Astrocyte (in vitro differentiated cells and primary cell): ENCODE data around the gene MKNK2. TPM values are rescaled to one million over a fixed set of nuclear protein-coding genes. Genes with fewer than 3 reads are reported as not detected.

Experiments
- DNase-seq: peaks from one replicate; pipeline ENCODE4 v3.0.0-alpha.2; 2010; ENCODE audit warnings: low read depth
- FAIRE-seq: peaks from 2 replicates; lab custom pipeline; 2011; peaks lifted over from hg19 to GRCh38; lab: Jason Lieb, UNC
- H2AFZ ChIP-seq: 2 replicates; pipeline ENCODE4 v1.6.0; 2012; ENCODE audit warnings: low read depth, low read length, inconsistent platforms
- H3K27ac ChIP-seq: 2 replicates; pipeline ENCODE4 v1.5.1; 2011; ENCODE audit warnings: low read depth, low read length, inconsistent platforms
- H3K27me3 ChIP-seq: 2 replicates; pipeline ENCODE4 v1.6.0; 2011; ENCODE audit warnings: low read length, inconsistent platforms; ENCODE audit not compliant: insufficient read depth
- H3K36me3 ChIP-seq: 2 replicates; pipeline ENCODE4 v1.5.1; 2011; ENCODE audit warnings: low read length, inconsistent platforms; ENCODE audit not compliant: insufficient read depth
- H3K4me1 ChIP-seq: 2 replicates; pipeline ENCODE4 v1.5.1; 2011; ENCODE audit warnings: low read length, inconsistent platforms; ENCODE audit not compliant: insufficient read depth
- H3K4me2 ChIP-seq: 2 replicates; pipeline ENCODE4 v1.6.0; 2012; ENCODE audit warnings: low read length, inconsistent platforms
- H3K4me3 ChIP-seq: 2 replicates; pipeline ENCODE4 v1.5.1; 2011; ENCODE audit warnings: low read depth, mild to moderate bottlenecking, low read length, inconsistent platforms; ENCODE audit not compliant: insufficient read depth
- H3K79me2 ChIP-seq: 2 replicates; pipeline ENCODE4 v1.6.0; 2012; ENCODE audit warnings: mild to moderate bottlenecking, low read length, inconsistent platforms; ENCODE audit not compliant: insufficient read depth
- H3K9ac ChIP-seq: 2 replicates; pipeline ENCODE4 v1.6.0; 2012; ENCODE audit warnings: mild to moderate bottlenecking, low read length, inconsistent platforms
- H3K9me3 ChIP-seq: 2 replicates; pipeline ENCODE4 v1.5.1; 2012; ENCODE audit warnings: low read depth, mild to moderate bottlenecking, low read length, inconsistent platforms; ENCODE audit not compliant: insufficient read depth
- H4K20me1 ChIP-seq: 2 replicates; pipeline ENCODE4 v1.6.0; 2012; ENCODE audit warnings: low read length, inconsistent platforms; ENCODE audit not compliant: insufficient read depth
- H3K27ac Mint-ChIP-seq: one replicate; pipeline ENCODE4 v1.8.0; 2021; ENCODE audit warnings: mild to moderate bottlenecking, mixed read lengths; ENCODE audit not compliant: unreplicated experiment
- H3K27me3 Mint-ChIP-seq: one replicate; pipeline ENCODE4 v1.8.0; 2021; ENCODE audit warnings: low read depth, mixed read lengths; ENCODE audit not compliant: unreplicated experiment
- H3K36me3 Mint-ChIP-seq: one replicate; pipeline ENCODE4 v1.8.0; 2021; ENCODE audit warnings: low read depth, mixed read lengths; ENCODE audit not compliant: unreplicated experiment
- H3K4me1 Mint-ChIP-seq: one replicate; pipeline ENCODE4 v1.8.0; 2021; ENCODE audit warnings: low read depth, mixed read lengths; ENCODE audit not compliant: unreplicated experiment
- H3K4me3 Mint-ChIP-seq: one replicate; pipeline ENCODE4 v1.8.0; 2021; ENCODE audit warnings: mild to moderate bottlenecking, moderate library complexity, mixed read lengths; ENCODE audit not compliant: unreplicated experiment
- H3K9me3 Mint-ChIP-seq: one replicate; pipeline ENCODE4 v1.8.0; 2021; ENCODE audit warnings: mild to moderate bottlenecking, mixed read lengths; ENCODE audit not compliant: unreplicated experiment
- EZH2 ChIP-seq: IDR thresholded peaks from 2 replicates; pipeline ENCODE4 v1.6.1; 2012; ENCODE audit warnings: mild to moderate bottlenecking, low read length, inconsistent platforms; ENCODE audit not compliant: insufficient read depth
- total RNA-seq: library from RNA; stranded (reverse); gene quantifications from 2 replicates; pipeline ENCODE4 v1.2.1, GENCODE V29; 2021
- TF ChIP-seq, protein P1 (sequence below): IDR thresholded peaks from 2 replicates; pipeline ENCODE4 v1.5.1; 2011; ENCODE audit warnings: low read depth, mild to moderate bottlenecking, inconsistent platforms, low read length, moderate library complexity; ENCODE audit not compliant: insufficient read depth

The MKNK2 gene
- total RNA-seq, 1 donor from 2014 or later = 146 TPM

DNA sequence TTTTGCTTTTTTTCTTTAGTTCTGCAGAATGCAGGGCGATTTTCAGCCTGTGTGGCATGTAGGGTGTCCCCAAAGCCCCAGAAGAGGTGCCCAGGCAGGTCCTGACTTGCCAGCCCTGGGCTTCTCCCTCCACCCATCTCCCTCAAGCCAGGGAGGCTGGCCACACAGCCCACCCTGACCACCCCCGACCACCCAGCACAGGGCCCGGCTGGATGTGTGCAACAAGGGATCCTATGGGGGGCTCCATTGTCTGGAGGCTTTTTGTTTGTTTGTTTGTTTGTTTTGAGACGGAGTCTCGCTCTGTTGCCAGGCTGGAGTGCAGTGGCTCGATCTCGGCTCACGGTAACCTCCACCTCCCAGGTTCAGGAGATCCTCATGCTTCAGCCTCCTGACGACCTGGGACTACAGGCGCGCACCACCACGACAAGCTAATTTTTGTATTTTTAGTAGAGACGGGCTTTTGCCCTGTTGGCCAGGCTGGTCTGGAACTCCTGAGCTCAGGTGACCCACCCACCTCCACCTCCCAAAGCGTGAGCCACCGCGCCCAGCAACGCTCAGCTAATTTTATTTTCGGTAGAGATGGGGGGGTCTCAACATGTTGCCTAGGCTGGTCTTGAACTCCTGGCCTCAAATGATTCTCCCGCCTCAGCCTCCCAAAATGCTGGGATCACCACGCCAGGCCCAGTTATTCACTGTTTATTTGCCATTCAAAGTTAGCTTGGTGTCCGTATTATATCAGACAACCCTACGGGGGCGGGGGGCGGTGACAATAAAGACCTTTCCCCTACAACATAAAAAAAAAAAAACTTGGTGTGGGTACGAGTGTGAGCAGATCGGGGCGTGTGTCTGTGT is 7.8 kb upstream of the MKNK2 start:
- Histone ChIP-seq H2AFZ (no peak overlapping the region), H3K27ac (peak overlapping the region; percentile 92), H3K4me1 (peaks cover 37% of the 10 kb centered on the region), H4K20me1 (no peaks in the 10 kb centered on the region), H3K27me3 (no peaks in the 10 kb centered on the region), H3K4me2 (peak overlapping the region; percentile 99), H3K9ac (peak overlapping the region; percentile 55), H3K36me3 (no peaks in the 10 kb centered on the region), H3K9me3 (no peaks in the 10 kb centered on the region), H3K4me3 (no peak overlapping the region), H3K79me2 (no peaks in the 10 kb centered on the region)
- DNase-seq (no peak), FAIRE-seq (no peak)
- H3K9me3 Mint-ChIP-seq = no peaks in the 10 kb centered on the region
- H3K27me3 Mint-ChIP-seq = no peaks in the 10 kb centered on the region
- peak overlapping the region; percentile 98 for H3K27ac Mint-ChIP-seq
- H3K36me3 Mint-ChIP-seq = no peaks in the 10 kb centered on the region
- H3K4me3 Mint-ChIP-seq = no peak overlapping the region
- TF ChIP-seq, protein P1, sequence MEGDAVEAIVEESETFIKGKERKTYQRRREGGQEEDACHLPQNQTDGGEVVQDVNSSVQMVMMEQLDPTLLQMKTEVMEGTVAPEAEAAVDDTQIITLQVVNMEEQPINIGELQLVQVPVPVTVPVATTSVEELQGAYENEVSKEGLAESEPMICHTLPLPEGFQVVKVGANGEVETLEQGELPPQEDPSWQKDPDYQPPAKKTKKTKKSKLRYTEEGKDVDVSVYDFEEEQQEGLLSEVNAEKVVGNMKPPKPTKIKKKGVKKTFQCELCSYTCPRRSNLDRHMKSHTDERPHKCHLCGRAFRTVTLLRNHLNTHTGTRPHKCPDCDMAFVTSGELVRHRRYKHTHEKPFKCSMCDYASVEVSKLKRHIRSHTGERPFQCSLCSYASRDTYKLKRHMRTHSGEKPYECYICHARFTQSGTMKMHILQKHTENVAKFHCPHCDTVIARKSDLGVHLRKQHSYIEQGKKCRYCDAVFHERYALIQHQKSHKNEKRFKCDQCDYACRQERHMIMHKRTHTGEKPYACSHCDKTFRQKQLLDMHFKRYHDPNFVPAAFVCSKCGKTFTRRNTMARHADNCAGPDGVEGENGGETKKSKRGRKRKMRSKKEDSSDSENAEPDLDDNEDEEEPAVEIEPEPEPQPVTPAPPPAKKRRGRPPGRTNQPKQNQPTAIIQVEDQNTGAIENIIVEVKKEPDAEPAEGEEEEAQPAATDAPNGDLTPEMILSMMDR = no peak
- no peak for TF ChIP-seq EZH2
- peaks cover 15% of the 10 kb centered on the region for H3K4me1 Mint-ChIP-seq

DNA sequence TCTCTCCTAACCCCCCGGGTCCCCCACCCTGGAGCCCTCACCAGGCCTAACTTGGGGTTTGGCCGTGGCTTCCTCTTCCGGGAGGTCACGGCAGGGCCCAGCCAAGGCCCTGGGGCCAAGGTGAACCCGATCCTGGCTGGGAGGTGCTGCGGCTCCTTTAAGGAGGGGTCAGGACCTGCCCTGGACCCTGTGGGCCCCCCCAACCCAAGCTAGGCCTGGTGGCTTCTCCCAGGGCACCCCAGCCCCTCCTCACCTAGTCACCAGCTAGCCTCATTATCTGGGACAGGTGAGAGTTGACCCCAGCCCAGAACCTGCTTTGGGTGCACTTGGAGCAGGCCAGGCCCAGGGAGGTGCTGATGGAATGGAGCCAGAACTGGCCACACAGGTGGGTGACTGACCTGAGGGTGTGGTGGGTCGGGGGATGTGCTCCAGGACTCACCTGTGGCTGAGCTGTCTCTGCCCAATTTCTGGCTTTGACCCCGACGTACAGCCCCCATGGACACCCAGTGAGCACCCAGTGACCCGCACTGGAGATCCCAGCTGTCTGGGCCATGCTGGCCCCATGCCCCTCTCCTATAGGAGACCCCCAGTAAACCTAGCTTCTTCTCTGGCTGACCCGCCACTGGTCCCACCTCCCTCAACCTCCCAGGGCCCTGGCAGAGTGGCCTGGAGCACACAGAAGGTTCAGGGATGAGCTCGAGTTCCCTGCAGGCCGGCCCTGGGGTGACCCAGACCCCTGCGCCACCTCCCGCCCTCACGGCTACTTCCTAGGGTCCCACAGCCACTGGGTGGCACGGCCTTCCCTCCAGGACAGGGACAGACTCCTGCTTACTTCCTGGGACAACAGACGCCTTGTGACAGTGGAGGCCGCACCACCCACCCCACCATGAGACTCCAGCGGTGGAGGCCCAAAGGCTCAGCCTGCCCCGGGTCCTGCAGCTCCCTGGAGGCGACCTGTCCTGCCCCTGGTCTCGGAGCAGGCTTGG is 6.7 kb upstream of the MKNK2 start:
- H2AFZ ChIP-seq = no peak overlapping the region
- Mint-ChIP-seq H3K27ac (peak overlapping the region; percentile 47), H3K4me1 (peaks cover 15% of the 10 kb centered on the region), H3K4me3 (no peak overlapping the region), H3K9me3 (no peaks in the 10 kb centered on the region), H3K27me3 (no peaks in the 10 kb centered on the region), H3K36me3 (no peaks in the 10 kb centered on the region)
- H3K4me1 ChIP-seq = peaks cover 37% of the 10 kb centered on the region
- no peaks in the 10 kb centered on the region for H3K79me2 ChIP-seq
- H3K4me2 ChIP-seq = no peak overlapping the region
- DNase-seq (no peak), FAIRE-seq (no peak)
- TF ChIP-seq EZH2 = no peak
- TF ChIP-seq, protein P1 = no peak
- H3K9me3 ChIP-seq = no peaks in the 10 kb centered on the region
- no peak overlapping the region for H3K9ac ChIP-seq
- H4K20me1 ChIP-seq = no peaks in the 10 kb centered on the region
- H3K36me3 ChIP-seq = no peaks in the 10 kb centered on the region
- no peaks in the 10 kb centered on the region for H3K27me3 ChIP-seq
- no peak overlapping the region for H3K27ac ChIP-seq
- H3K4me3 ChIP-seq = no peak overlapping the region
